A673 (cell line): ENCODE data around the gene RBM19. TPM values are rescaled to one million over a fixed set of nuclear protein-coding genes. Genes with fewer than 3 reads are reported as not detected.

Experiments
- BruUV-seq: library from RNA; stranded (reverse); fragments of 400-500 nt; replicated peaks from 2 replicates; lab custom pipeline; 2021; lab: Mats Ljungman, UMichigan
- CTCF ChIA-PET: fragments of 300-600 bp; sonication (Branson Sonifier 250); formaldehyde crosslinking; loops from one replicate; lab custom pipeline; 2022; ENCODE audit warnings: antibody characterized with exemption; lab: Charles Lee
- POLR2A ChIA-PET: fragments of 300-600 bp; sonication (Branson Sonifier 250); formaldehyde crosslinking; loops from one replicate; lab custom pipeline; 2022; ENCODE audit warnings: antibody characterized with exemption; ENCODE audit not compliant: low non-redundant PET; lab: Charles Lee
- DNase-seq: peaks from one replicate; pipeline ENCODE4 v3.0.0-alpha.2; 2015; ENCODE audit warnings: low spot score
- H3K27ac ChIP-seq: fragments of 200-600 bp; sonication (generic); 2 replicates; pipeline ENCODE4 v1.5.1; 2016; ENCODE audit warnings: mixed run types, low read depth, mild to moderate bottlenecking, mixed read lengths, antibody characterized with exemption, low read length; ENCODE audit not compliant: poor library complexity, severe bottlenecking
- H3K27me3 ChIP-seq: fragments of 200-600 bp; sonication (generic); replicated peaks from 2 replicates; pipeline ENCODE4 v1.6.1; 2017; ENCODE audit warnings: mixed run types, low read depth, mild to moderate bottlenecking, mixed read lengths, antibody characterized with exemption, low read length; ENCODE audit not compliant: insufficient read depth, poor library complexity
- H3K36me3 ChIP-seq: fragments of 200-600 bp; sonication (generic); 2 replicates; pipeline ENCODE4 v1.6.1; 2016; ENCODE audit warnings: mixed run types, mild to moderate bottlenecking, mixed read lengths, antibody characterized with exemption, low read length; ENCODE audit not compliant: insufficient read depth, poor library complexity, severe bottlenecking
- H3K4me1 ChIP-seq: fragments of 200-600 bp; sonication (generic); 2 replicates; pipeline ENCODE4 v1.6.1; 2017; ENCODE audit warnings: mixed run types, mild to moderate bottlenecking, mixed read lengths, antibody characterized with exemption, low read length; ENCODE audit not compliant: insufficient read depth, poor library complexity, severe bottlenecking
- H3K4me3 ChIP-seq: fragments of 200-600 bp; sonication (generic); 2 replicates; pipeline ENCODE4 v1.5.1; 2016; ENCODE audit warnings: low read depth, mixed run types, mild to moderate bottlenecking, mixed read lengths, low read length; ENCODE audit not compliant: poor library complexity, severe bottlenecking
- H3K9me3 ChIP-seq: fragments of 200-600 bp; sonication (generic); 2 replicates; pipeline ENCODE4 v1.6.1; 2016; ENCODE audit warnings: mixed run types, low read depth, mild to moderate bottlenecking, mixed read lengths, antibody characterized with exemption, low read length; ENCODE audit not compliant: poor library complexity, severe bottlenecking
- EZH2 ChIP-seq: fragments of 200-600 bp; sonication (generic); IDR thresholded peaks from 2 replicates; pipeline ENCODE4 v1.6.1; 2017; ENCODE audit warnings: borderline replicate concordance, low read depth, mild to moderate bottlenecking, mixed read lengths, antibody characterized with exemption, low read length; ENCODE audit not compliant: poor library complexity, severe bottlenecking
- intact Hi-C: fragments of 100-400 bp; cut with micrococcal nuclease; formaldehyde crosslinking; loops from one replicate; pipeline ENCODE4 v1.10.0; 2022; ENCODE audit not compliant: unreplicated experiment
- total RNA-seq: library from RNA; stranded (reverse); gene quantifications from 2 replicates; pipeline ENCODE4 v1.2.3, GENCODE V29; 2021
- TF ChIP-seq, protein P1 (sequence below): fragments of 300-800, 200-600 bp; sonication (generic); conservative IDR thresholded peaks from 2 replicates; pipeline ENCODE4 v1.5.1; 2017; ENCODE audit warnings: low read depth, mild to moderate bottlenecking, antibody characterized with exemption, low read length, moderate library complexity, mixed read lengths

The RBM19 gene
- total RNA-seq, 1 experiment from 2014 or later: 47.1 TPM

DNA sequence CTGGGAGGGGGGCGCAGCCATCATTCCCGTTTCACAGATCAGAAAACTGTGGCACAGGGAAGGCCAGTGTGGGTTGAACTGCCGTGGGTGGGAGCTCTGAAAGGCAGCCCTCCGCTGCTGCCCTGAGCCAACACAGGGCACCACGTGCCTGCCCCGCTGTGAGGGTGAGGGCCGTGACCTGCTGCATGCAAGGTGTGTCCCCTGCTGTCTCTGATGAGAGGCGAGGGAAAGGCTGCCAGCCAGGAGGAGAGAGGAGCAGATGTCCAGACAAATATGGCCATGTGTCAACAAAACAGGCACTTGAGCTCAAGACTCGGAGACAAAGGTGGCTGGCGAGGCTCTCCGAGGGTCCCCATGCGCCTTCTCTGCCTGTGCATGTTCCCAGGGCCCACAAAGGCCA is 108.8 kb downstream of the RBM19 start:
- no peak overlapping the region for H3K4me3 ChIP-seq
- DNase-seq: no peak
- TF ChIP-seq, protein P1, sequence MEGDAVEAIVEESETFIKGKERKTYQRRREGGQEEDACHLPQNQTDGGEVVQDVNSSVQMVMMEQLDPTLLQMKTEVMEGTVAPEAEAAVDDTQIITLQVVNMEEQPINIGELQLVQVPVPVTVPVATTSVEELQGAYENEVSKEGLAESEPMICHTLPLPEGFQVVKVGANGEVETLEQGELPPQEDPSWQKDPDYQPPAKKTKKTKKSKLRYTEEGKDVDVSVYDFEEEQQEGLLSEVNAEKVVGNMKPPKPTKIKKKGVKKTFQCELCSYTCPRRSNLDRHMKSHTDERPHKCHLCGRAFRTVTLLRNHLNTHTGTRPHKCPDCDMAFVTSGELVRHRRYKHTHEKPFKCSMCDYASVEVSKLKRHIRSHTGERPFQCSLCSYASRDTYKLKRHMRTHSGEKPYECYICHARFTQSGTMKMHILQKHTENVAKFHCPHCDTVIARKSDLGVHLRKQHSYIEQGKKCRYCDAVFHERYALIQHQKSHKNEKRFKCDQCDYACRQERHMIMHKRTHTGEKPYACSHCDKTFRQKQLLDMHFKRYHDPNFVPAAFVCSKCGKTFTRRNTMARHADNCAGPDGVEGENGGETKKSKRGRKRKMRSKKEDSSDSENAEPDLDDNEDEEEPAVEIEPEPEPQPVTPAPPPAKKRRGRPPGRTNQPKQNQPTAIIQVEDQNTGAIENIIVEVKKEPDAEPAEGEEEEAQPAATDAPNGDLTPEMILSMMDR: no peak
- no peak for TF ChIP-seq EZH2
- no peaks in the 10 kb centered on the region for H3K27me3 ChIP-seq
- no peaks in the 10 kb centered on the region for H3K36me3 ChIP-seq
- intact Hi-C loops: no loop called here
- ChIA-PET CTCF (no interaction called here), POLR2A (no interaction called here)
- H3K27ac ChIP-seq: no peak overlapping the region
- H3K4me1 ChIP-seq: peaks cover 12% of the 10 kb centered on the region
- no TSS peak for BruUV-seq
- H3K9me3 ChIP-seq: no peaks in the 10 kb centered on the region

DNA sequence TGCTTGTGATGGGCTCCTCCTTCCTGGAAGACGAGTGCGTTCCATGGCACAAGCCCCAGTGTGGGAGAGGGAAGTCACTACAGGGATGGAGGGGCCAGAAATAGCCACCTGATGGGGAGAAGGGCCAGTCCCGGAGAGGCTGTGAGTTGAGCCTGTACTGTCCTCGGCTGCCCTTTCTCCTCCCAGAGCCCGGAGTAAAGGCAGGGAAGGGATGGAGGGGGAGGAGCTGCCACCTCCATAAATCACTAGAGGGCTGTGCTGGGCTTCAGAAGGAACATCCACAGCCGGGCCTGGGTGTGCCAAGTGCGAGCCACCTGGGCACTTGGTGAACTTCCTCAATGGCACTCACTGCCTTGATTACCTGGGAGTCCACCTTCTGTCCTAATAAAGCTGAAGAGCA is 110.1 kb downstream of the RBM19 start:
- DNase-seq: no peak
- no TSS peak for BruUV-seq
- H3K36me3 ChIP-seq: no peaks in the 10 kb centered on the region
- peaks cover under 1% of the 10 kb centered on the region for H3K4me1 ChIP-seq
- ChIA-PET CTCF (no interaction called here), POLR2A (no interaction called here)
- intact Hi-C loops: no loop called here
- H3K27ac ChIP-seq: no peak overlapping the region
- TF ChIP-seq, protein P1: no peak
- TF ChIP-seq EZH2: no peak
- H3K27me3 ChIP-seq: no peaks in the 10 kb centered on the region
- H3K9me3 ChIP-seq: no peaks in the 10 kb centered on the region
- no peak overlapping the region for H3K4me3 ChIP-seq

DNA sequence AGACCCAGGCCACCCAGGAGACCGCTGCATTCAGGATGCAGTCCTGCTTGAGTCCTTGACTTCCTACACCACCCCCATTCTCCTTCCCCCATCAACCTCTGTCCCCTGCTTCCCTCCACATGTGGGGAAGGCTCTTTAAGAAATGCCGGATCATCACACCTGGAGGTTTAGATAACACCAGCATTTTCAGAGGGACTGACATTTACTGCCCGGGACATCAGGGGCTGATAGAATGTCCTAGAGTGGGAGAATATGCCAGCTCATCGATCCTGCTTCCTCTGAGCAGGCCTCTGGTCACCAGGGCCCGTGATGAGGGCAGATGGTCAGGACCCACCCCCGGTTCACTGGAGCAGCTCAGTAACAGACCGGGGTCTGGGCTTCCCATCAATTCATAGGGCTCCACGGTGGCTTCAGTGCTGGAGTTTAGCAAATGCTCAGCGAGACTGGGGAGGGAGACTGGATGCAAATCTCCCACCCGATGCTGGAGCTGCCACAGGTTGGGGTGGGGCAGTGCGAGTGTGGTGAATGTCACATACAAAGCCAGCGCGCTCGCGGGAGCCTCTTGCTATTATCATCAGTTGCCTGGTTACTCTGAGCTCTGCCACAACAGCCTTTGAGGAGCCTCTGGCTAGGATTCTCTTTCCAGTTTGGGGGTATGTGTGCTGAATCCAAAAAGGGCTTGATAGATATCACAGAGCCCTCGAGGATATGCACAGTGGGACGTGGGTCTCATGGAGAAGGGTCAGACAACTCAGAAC is 111.6 kb downstream of the RBM19 start:
- Histone ChIP-seq H3K27ac (no peak overlapping the region), H3K27me3 (no peaks in the 10 kb centered on the region), H3K9me3 (no peaks in the 10 kb centered on the region), H3K4me1 (no peaks in the 10 kb centered on the region), H3K4me3 (no peak overlapping the region), H3K36me3 (no peaks in the 10 kb centered on the region)
- ChIA-PET CTCF (no interaction called here), POLR2A (no interaction called here)
- TF ChIP-seq EZH2: no peak
- TF ChIP-seq, protein P1: no peak
- DNase-seq: no peak
- intact Hi-C loops: no loop called here
- no TSS peak for BruUV-seq
